Gastroesophageal sphincter (tissue), 4 donors: ENCODE results near the gene RETSAT. TPM values are rescaled to one million over a fixed set of nuclear protein-coding genes. Genes with fewer than 3 reads are reported as not detected.
"Not testable (repeated sequence)": the region's sequence is repeated elsewhere in the genome, so short reads cannot be mapped to it uniquely, and the experiment has no call there.

Experiments
- ATAC-seq: fragments of 150-250 bp; one replicate; pipeline ENCODE4 v1.9.1; 2016; ENCODE audit warnings: mild to moderate bottlenecking, moderate library complexity
- H3K27ac ChIP-seq, 4 donors: fragments of 200-600 bp; sonication (generic) in 3 of 4; 1 replicate in 3 of 4; 2 replicates in 1 of 4; pipeline ENCODE4 v1.5.1; 2016 to 2019
- H3K27me3 ChIP-seq: fragments of 200-600 bp; sonication (generic); one replicate; pipeline ENCODE4 v1.5.1; 2019
- H3K36me3 ChIP-seq, 2 donors: fragments of 200-600 bp; sonication (generic); one replicate each; pipeline ENCODE4 v1.5.1; 2019; ENCODE audit warnings: control low read depth in 1 of 2
- H3K4me1 ChIP-seq, 3 donors: fragments of 200-600 bp; sonication (generic); 1 replicate in 2 of 3; 2 replicates in 1 of 3; pipeline ENCODE4 v1.5.1; 2016 to 2019; ENCODE audit warnings: control low read depth in 2 of 3
- H3K4me3 ChIP-seq, 2 donors: fragments of 200-600 bp; sonication (generic); one replicate each; pipeline ENCODE4 v1.5.1; 2019; ENCODE audit warnings: mild to moderate bottlenecking in 1 of 2, moderate library complexity in 1 of 2
- H3K9me3 ChIP-seq, 3 donors: fragments of 200-600 bp; sonication (generic); one replicate each; pipeline ENCODE4 v1.5.1; 2017 to 2019; ENCODE audit warnings: control low read depth in 2 of 3
- CTCF ChIP-seq, 4 experiments: fragments of 200-600 bp in 2 of 4; fragments of 450-650 bp in 2 of 4; sonication (generic) in 1 of 4; IDR thresholded peaks; one replicate each; pipeline ENCODE4 v1.5.1; 2017 to 2019; ENCODE audit warnings: antibody characterized with exemption in 4 of 4, mild to moderate bottlenecking in 2 of 4, moderate library complexity in 2 of 4
- EP300 ChIP-seq: sonication (generic); formaldehyde crosslinking; IDR thresholded peaks from one replicate; pipeline ENCODE4 v1.6.1; 2017; ENCODE audit warnings: antibody characterized with exemption, mild to moderate bottlenecking
- POLR2A ChIP-seq, 2 donors: fragments of 450-650 bp; IDR thresholded peaks; one replicate each; pipeline ENCODE4 v1.6.1; 2017; ENCODE audit warnings: antibody characterized with exemption in 2 of 2, mild to moderate bottlenecking in 2 of 2, moderate library complexity in 1 of 2
- POLR2AphosphoS5 ChIP-seq: sonication (generic); formaldehyde crosslinking; IDR thresholded peaks from one replicate; pipeline ENCODE4 v1.6.1; 2017; ENCODE audit warnings: antibody characterized with exemption
- WGBS, 2 donors: methylation state at CpG; one replicate each; pipeline ENCODE4 v1.1.5; 2018; ENCODE audit warnings: low coverage in 1 of 2; 5-methylcytosine and 5-hydroxymethylcytosine counted together
- total RNA-seq, 4 donors: library from RNA; depleted of rRNA; stranded (reverse); fragments of >200 nt; gene quantifications; one replicate each; pipeline ENCODE4 v1.1.0, GENCODE V29; 2016

The RETSAT gene
- total RNA-seq, 4 donors from 2014 or later = 29.5 to 61.8 (median 44.9) TPM

- TF ChIP-seq POLR2AphosphoS5 (no peak), POLR2A (IDR thresholded peaks at IDR 0.05) (no peak), CTCF (IDR thresholded peaks at IDR 0.05) (no peak), EP300 (no peak)
- 64 to 92% methylated on average over 1 to 3 of the region's 3 CpGs for WGBS, 2 donors
- Histone ChIP-seq H3K27ac (no peak overlapping the region), H3K4me1 (peaks cover 0 to 12% (median 0%) of the 10 kb centered on the region in 3 donors), H3K4me3 (no peak overlapping the region), H3K9me3 (no peaks in the 10 kb centered on the region), H3K27me3 (no peaks in the 10 kb centered on the region), H3K36me3 (peaks cover 0 to 93% of the 10 kb centered on the region in 2 donors)
- no peak for ATAC-seq
Observed at GRCh38 chr2:85347599-85347998, 6.7 kb downstream of the RETSAT start.

- Histone ChIP-seq H3K4me3 (no peak overlapping the region), H3K27ac (no peak overlapping the region), H3K4me1 (peaks cover 0 to 4% (median 0%) of the 10 kb centered on the region in 3 donors), H3K27me3 (no peaks in the 10 kb centered on the region), H3K36me3 (peaks cover 0 to 79% of the 10 kb centered on the region in 2 donors), H3K9me3 (no peaks in the 10 kb centered on the region)
- TF ChIP-seq POLR2AphosphoS5 = no peak
- TF ChIP-seq EP300 = no peak
- WGBS, 2 donors = 75 to 100% methylated on average over 1 to 10 of the region's 14 CpGs
- no peak for ATAC-seq
Observed at GRCh38 chr2:85344356-85344954, 9.9 kb downstream of the RETSAT start.

- not testable (repeated sequence) for H3K9me3 ChIP-seq, ATAC-seq, H3K4me3 ChIP-seq, H3K27me3 ChIP-seq, H3K4me1 ChIP-seq, H3K27ac ChIP-seq
- H3K36me3 ChIP-seq = peaks cover 0 to 68% of the 10 kb centered on the region in 2 donors
- 94% methylated on average over 5 of the region's 10 CpGs; no CpG with 5 or more reads in 1 of the 2 donors for WGBS, 2 donors
Observed at GRCh38 chr2:85343207-85343895, 11.0 kb downstream of the RETSAT start.

GRCh38 chr2:85342156-85342555 lies 12.2 kb downstream of the RETSAT start:
- no peaks in the 10 kb centered on the region for H3K9me3 ChIP-seq
- no peak overlapping the region for H3K4me3 ChIP-seq
- H3K27ac ChIP-seq = no peak overlapping the region
- H3K27me3 ChIP-seq = no peaks in the 10 kb centered on the region
- no peak for ATAC-seq
- TF ChIP-seq CTCF (IDR thresholded peaks at IDR 0.05) = no peak
- no peak for TF ChIP-seq POLR2AphosphoS5
- no peak for TF ChIP-seq POLR2A (IDR thresholded peaks at IDR 0.05)
- TF ChIP-seq EP300 = no peak
- WGBS, 2 donors = 69 to 81% methylated on average over 2 to 3 of the region's 3 CpGs
- peaks cover 0 to 4% (median 0%) of the 10 kb centered on the region in 3 donors for H3K4me1 ChIP-seq
- H3K36me3 ChIP-seq = peaks cover 0 to 56% of the 10 kb centered on the region in 2 donors

- Histone ChIP-seq H3K36me3 (peaks cover 0 to 49% of the 10 kb centered on the region in 2 donors), H3K27ac (no peak overlapping the region), H3K9me3 (no peaks in the 10 kb centered on the region), H3K4me1 (peaks cover 0 to 4% (median 0%) of the 10 kb centered on the region in 3 donors), H3K27me3 (no peaks in the 10 kb centered on the region), H3K4me3 (no peak overlapping the region)
- no peak for TF ChIP-seq CTCF (IDR thresholded peaks at IDR 0.05)
- TF ChIP-seq POLR2AphosphoS5 = no peak
- TF ChIP-seq EP300 = no peak
- TF ChIP-seq POLR2A (IDR thresholded peaks at IDR 0.05) = no peak
- 89 to 100% methylated on average over 3 to 11 of the region's 30 CpGs for WGBS, 2 donors
- no peak for ATAC-seq
Observed at GRCh38 chr2:85341269-85342029, 12.9 kb downstream of the RETSAT start.
